ENCODE data around the gene TPK1. TPM values are rescaled to one million over a fixed set of nuclear protein-coding genes. Genes with fewer than 3 reads are reported as not detected.

TPK1 gene
- total and polyA plus RNA-seq, 2 donors (not counting 1 experiment from before 2014, with no cell fraction given): 2.4 to 4.1 TPM

DNA sequence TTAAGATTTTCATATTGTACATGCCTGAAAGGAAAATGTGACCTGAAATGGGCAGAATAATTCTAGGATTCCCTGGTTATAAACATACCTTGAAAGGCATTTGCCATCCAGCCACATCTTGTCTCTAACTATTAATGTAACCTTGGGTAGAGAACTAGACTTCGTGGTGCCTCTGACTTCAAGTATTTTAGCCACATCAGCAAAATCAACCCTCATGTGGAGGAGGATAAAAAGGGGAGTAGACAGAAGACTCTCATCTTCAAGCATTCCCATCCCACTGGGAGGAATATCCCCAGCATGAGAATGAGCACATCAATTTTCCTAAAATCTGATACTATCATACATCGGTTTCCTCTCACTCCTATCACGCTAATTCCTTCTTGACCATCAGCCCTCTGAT lies 267.6 kb downstream of the TPK1 start:
- H3K4me1 ChIP-seq (ENCODE audit: control insufficient read depth, extremely low read depth, insufficient read depth, low read length): no peaks in the 10 kb centered on the region
- no peak overlapping the region for H2AFZ ChIP-seq (ENCODE audit: low read length)
- H3K36me3 ChIP-seq (ENCODE audit: control insufficient read depth, insufficient read depth, low read length): no peaks in the 10 kb centered on the region
- H3K4me3 ChIP-seq (replicated peaks in 1 of 4; ENCODE audit: control extremely low read depth in 1 of 4, insufficient read depth in 1 of 4, low read depth in 3 of 4, low read length in 4 of 4): no peak overlapping the region
- H3K9ac ChIP-seq (ENCODE audit: insufficient read depth, low read length): no peak overlapping the region
- H3K79me2 ChIP-seq (ENCODE audit: control insufficient read depth, insufficient read depth, low read length): no peaks in the 10 kb centered on the region
- TF ChIP-seq, protein P1, sequence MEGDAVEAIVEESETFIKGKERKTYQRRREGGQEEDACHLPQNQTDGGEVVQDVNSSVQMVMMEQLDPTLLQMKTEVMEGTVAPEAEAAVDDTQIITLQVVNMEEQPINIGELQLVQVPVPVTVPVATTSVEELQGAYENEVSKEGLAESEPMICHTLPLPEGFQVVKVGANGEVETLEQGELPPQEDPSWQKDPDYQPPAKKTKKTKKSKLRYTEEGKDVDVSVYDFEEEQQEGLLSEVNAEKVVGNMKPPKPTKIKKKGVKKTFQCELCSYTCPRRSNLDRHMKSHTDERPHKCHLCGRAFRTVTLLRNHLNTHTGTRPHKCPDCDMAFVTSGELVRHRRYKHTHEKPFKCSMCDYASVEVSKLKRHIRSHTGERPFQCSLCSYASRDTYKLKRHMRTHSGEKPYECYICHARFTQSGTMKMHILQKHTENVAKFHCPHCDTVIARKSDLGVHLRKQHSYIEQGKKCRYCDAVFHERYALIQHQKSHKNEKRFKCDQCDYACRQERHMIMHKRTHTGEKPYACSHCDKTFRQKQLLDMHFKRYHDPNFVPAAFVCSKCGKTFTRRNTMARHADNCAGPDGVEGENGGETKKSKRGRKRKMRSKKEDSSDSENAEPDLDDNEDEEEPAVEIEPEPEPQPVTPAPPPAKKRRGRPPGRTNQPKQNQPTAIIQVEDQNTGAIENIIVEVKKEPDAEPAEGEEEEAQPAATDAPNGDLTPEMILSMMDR (conservative IDR thresholded peaks at IDR 0.05 in 1 of 2, IDR thresholded peaks at IDR 0.05 in 1 of 2; ENCODE audit: low read depth in 1 of 2, low read length in 2 of 2): no peak
- no peak for TF ChIP-seq EZH2 (IDR thresholded peaks at IDR 0.05; ENCODE audit: low read length, missing control alignments)
- no peak overlapping the region for H3K4me2 ChIP-seq (ENCODE audit: extremely low read depth, insufficient read depth, low read length)
- no peaks in the 10 kb centered on the region for H3K27me3 ChIP-seq (ENCODE audit: control insufficient read depth, insufficient read depth, low read length)
- no peaks in the 10 kb centered on the region for H3K9me3 ChIP-seq (ENCODE audit: control insufficient read depth, insufficient read depth, low read depth, low read length)
- no peak overlapping the region for H3K27ac ChIP-seq (ENCODE audit: insufficient read depth, low read length)
- H4K20me1 ChIP-seq (ENCODE audit: control insufficient read depth, extremely low read depth, insufficient read depth, low read length): no peaks in the 10 kb centered on the region
- no peak for DNase-seq (ENCODE audit: low read depth in 2 of 2)

DNA sequence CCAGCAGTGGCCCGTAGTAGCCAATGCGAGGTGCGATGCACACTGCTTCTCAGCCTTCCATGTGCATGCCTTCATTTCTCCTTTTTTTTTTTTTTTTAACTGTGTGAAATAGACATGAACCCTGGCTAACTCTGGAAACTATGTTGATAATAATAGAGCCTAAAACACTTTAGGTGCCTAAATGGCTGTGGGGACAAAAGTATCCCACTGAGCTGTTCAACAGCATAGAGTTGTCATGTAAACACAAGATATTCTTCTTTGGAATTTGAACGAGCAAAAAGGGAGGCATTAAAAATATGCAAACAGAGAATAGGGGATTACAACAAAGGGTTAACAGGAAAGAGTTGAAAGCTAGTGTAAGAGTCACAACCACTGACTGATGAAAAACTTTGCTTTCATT lies 270.3 kb downstream of the TPK1 start:
- Histone ChIP-seq H3K9ac (ENCODE audit: insufficient read depth, low read length) (no peak overlapping the region), H4K20me1 (ENCODE audit: control insufficient read depth, extremely low read depth, insufficient read depth, low read length) (no peaks in the 10 kb centered on the region), H2AFZ (ENCODE audit: low read length) (no peak overlapping the region), H3K4me2 (ENCODE audit: extremely low read depth, insufficient read depth, low read length) (no peak overlapping the region), H3K4me1 (ENCODE audit: control insufficient read depth, extremely low read depth, insufficient read depth, low read length) (no peaks in the 10 kb centered on the region), H3K9me3 (ENCODE audit: control insufficient read depth, insufficient read depth, low read depth, low read length) (no peaks in the 10 kb centered on the region), H3K4me3 (replicated peaks in 1 of 4; ENCODE audit: control extremely low read depth in 1 of 4, insufficient read depth in 1 of 4, low read depth in 3 of 4, low read length in 4 of 4) (no peak overlapping the region), H3K79me2 (ENCODE audit: control insufficient read depth, insufficient read depth, low read length) (no peaks in the 10 kb centered on the region), H3K36me3 (ENCODE audit: control insufficient read depth, insufficient read depth, low read length) (no peaks in the 10 kb centered on the region), H3K27ac (ENCODE audit: insufficient read depth, low read length) (no peak overlapping the region), H3K27me3 (ENCODE audit: control insufficient read depth, insufficient read depth, low read length) (no peaks in the 10 kb centered on the region)
- TF ChIP-seq, protein P1 (conservative IDR thresholded peaks at IDR 0.05 in 1 of 2, IDR thresholded peaks at IDR 0.05 in 1 of 2; ENCODE audit: low read depth in 1 of 2, low read length in 2 of 2): no peak
- TF ChIP-seq EZH2 (IDR thresholded peaks at IDR 0.05; ENCODE audit: low read length, missing control alignments): no peak
- no peak for DNase-seq (ENCODE audit: low read depth in 2 of 2)

GRCh38 chr7:144549861-144550260 lies 286.0 kb downstream of the TPK1 start:
- no peak for TF ChIP-seq EZH2 (IDR thresholded peaks at IDR 0.05; ENCODE audit: low read length, missing control alignments)
- TF ChIP-seq, protein P1 (conservative IDR thresholded peaks at IDR 0.05 in 1 of 2, IDR thresholded peaks at IDR 0.05 in 1 of 2; ENCODE audit: low read depth in 1 of 2, low read length in 2 of 2): no peak
- no peak overlapping the region for H3K4me3 ChIP-seq (replicated peaks in 1 of 4; ENCODE audit: control extremely low read depth in 1 of 4, insufficient read depth in 1 of 4, low read depth in 3 of 4, low read length in 4 of 4)
- no peak overlapping the region for H3K9ac ChIP-seq (ENCODE audit: insufficient read depth, low read length)

More at GRCh38 chr7:144549861-144550260, 286.0 kb downstream of the TPK1 start:
- no peaks in the 10 kb centered on the region for H3K4me1 ChIP-seq (ENCODE audit: control insufficient read depth, extremely low read depth, insufficient read depth, low read length)
- no peak overlapping the region for H3K4me2 ChIP-seq (ENCODE audit: extremely low read depth, insufficient read depth, low read length)
- H4K20me1 ChIP-seq (ENCODE audit: control insufficient read depth, extremely low read depth, insufficient read depth, low read length): no peaks in the 10 kb centered on the region
- no peak overlapping the region for H3K27ac ChIP-seq (ENCODE audit: insufficient read depth, low read length)
- no peak for DNase-seq (ENCODE audit: low read depth in 2 of 2)
- no peaks in the 10 kb centered on the region for H3K27me3 ChIP-seq (ENCODE audit: control insufficient read depth, insufficient read depth, low read length)
- H3K36me3 ChIP-seq (ENCODE audit: control insufficient read depth, insufficient read depth, low read length): no peaks in the 10 kb centered on the region
- no peak overlapping the region for H2AFZ ChIP-seq (ENCODE audit: low read length)
- H3K9me3 ChIP-seq (ENCODE audit: control insufficient read depth, insufficient read depth, low read depth, low read length): no peaks in the 10 kb centered on the region
- H3K79me2 ChIP-seq (ENCODE audit: control insufficient read depth, insufficient read depth, low read length): no peaks in the 10 kb centered on the region
